ENCODE results near the gene MLH3. TPM values are rescaled to one million over a fixed set of nuclear protein-coding genes. Genes with fewer than 3 reads are reported as not detected.
"Not testable (repeated sequence)": the region's sequence is repeated elsewhere in the genome, so short reads cannot be mapped to it uniquely, and the experiment has no call there.

MLH3 gene
- total RNA-seq, 1 donor from 2014 or later: 17.2 TPM

DNA sequence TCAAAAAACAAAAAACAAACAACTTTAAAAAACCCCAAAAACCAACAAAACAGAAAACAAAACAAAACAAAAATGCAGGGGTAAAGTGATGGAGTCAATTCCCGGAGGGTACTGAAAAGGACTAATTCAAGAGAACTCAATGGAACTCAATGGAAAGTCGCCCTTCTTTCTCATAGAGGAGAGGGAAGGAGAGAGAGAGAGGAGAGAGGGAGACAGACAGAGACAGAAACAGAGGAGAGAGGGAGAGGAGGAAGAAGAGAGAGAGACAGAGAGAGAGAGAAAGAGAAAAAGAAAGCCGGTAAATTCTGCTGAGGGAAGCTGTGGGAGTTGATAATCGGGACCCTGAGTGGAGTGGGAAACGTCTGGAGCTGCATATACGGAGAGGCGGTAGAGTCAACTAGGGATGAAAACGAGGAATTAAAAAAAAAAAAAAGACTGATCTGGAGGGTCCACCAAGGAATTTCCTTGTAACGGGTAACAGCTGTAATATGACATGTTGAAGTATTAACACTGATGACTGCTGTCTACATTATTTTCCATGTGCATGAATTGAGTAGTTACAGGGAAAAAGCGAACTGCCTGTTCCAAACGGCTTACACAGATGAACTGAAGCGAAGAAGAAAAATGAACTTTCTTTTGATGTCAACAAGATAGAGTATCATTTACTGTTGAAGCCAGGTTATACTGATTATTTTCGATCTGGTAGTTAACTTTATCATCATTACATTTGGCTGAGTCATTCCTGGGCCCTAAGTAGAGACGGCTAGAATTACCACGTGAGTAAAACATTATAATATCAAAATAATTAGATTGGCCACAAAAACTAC is 17.2 kb upstream of the MLH3 start:
- TF ChIP-seq, protein P1, sequence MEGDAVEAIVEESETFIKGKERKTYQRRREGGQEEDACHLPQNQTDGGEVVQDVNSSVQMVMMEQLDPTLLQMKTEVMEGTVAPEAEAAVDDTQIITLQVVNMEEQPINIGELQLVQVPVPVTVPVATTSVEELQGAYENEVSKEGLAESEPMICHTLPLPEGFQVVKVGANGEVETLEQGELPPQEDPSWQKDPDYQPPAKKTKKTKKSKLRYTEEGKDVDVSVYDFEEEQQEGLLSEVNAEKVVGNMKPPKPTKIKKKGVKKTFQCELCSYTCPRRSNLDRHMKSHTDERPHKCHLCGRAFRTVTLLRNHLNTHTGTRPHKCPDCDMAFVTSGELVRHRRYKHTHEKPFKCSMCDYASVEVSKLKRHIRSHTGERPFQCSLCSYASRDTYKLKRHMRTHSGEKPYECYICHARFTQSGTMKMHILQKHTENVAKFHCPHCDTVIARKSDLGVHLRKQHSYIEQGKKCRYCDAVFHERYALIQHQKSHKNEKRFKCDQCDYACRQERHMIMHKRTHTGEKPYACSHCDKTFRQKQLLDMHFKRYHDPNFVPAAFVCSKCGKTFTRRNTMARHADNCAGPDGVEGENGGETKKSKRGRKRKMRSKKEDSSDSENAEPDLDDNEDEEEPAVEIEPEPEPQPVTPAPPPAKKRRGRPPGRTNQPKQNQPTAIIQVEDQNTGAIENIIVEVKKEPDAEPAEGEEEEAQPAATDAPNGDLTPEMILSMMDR (IDR thresholded peaks at IDR 0.05; ENCODE audit: unreplicated experiment): no peak
- Mint-ChIP-seq H3K4me3 (ENCODE audit: unreplicated experiment) (no peak overlapping the region), H3K27ac (ENCODE audit: unreplicated experiment) (no peak overlapping the region), H3K36me3 (ENCODE audit: low read depth, unreplicated experiment) (no peaks in the 10 kb centered on the region), H3K4me1 (ENCODE audit: unreplicated experiment) (peaks cover 8% of the 10 kb centered on the region), H3K27me3 (ENCODE audit: unreplicated experiment) (peaks cover 4% of the 10 kb centered on the region), H3K9me3 (ENCODE audit: unreplicated experiment) (no peaks in the 10 kb centered on the region)
- no peak for DNase-seq (ENCODE audit: low spot score)

DNA sequence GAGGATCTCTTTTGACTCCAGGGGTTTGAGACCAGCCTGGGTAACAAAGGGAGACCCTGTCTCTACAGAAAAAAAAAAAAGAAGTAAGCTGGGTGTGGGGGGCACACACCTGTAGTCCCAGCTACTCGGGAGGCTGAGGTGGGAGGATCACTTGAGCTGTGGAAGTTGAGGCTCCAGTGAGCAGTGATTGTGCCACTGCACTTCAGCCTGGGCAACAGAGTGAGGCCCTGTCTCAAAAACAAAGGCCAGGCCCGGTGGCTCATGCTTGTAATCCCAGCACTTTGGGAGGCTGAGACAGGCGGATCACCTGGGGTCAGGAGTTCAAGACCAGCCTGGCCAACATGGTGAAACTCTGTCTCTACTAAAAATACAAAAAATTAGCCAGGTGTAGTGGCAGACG is 16.5 kb upstream of the MLH3 start:
- not testable (repeated sequence) for H3K27ac Mint-ChIP-seq (ENCODE audit: unreplicated experiment); H3K36me3 Mint-ChIP-seq (ENCODE audit: low read depth, unreplicated experiment); H3K4me3 Mint-ChIP-seq (ENCODE audit: unreplicated experiment); DNase-seq (ENCODE audit: low spot score); H3K9me3 Mint-ChIP-seq (ENCODE audit: unreplicated experiment); H3K27me3 Mint-ChIP-seq (ENCODE audit: unreplicated experiment)
- peaks cover 12% of the 10 kb centered on the region for H3K4me1 Mint-ChIP-seq (ENCODE audit: unreplicated experiment)

DNA sequence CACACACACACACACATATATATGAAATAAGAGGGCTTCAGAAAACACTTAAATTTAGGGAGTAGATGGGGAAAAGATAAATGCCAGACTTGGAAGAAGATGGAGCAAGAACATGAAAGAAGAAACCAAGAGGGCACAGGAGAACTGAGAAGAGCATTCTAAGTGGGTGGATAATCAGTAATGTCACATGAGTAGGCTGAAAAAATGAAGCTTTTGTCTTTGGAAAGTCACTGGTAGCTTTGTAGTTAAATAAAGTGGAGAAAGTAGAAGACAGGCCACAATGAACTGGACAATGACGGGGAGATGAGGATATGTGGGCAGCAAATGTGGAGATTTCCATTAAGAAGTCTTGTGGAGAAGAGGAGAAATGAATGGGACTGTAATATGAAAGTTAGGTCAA is 15.9 kb upstream of the MLH3 start:
- DNase-seq (ENCODE audit: low spot score): no peak
- TF ChIP-seq, protein P1 (IDR thresholded peaks at IDR 0.05; ENCODE audit: unreplicated experiment): no peak

DNA sequence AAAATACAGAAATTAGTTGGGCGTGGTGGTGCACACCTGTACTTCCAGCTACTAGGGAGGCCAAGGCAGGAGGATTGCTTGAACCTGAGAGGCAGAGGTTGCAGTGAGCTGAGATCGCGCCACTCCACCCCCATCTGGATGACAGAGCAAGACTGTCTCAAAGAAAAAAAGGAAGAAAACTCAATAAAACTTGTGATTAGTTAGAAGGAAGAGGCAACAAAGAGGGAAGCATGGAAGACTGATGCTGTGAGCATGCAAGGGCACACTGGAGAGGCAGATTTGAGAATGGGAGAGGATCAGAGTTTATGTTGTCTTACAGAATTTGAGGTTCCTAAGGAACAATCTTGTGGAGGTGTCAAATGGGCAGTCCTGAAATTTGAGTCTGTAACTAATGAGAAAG is 15.4 kb upstream of the MLH3 start:
- no peak overlapping the region for H3K4me3 Mint-ChIP-seq (ENCODE audit: unreplicated experiment)
- DNase-seq (ENCODE audit: low spot score): no peak
- TF ChIP-seq, protein P1 (IDR thresholded peaks at IDR 0.05; ENCODE audit: unreplicated experiment): no peak
- no peaks in the 10 kb centered on the region for H3K36me3 Mint-ChIP-seq (ENCODE audit: low read depth, unreplicated experiment)
- H3K27me3 Mint-ChIP-seq (ENCODE audit: unreplicated experiment): peaks cover 4% of the 10 kb centered on the region
- no peak overlapping the region for H3K27ac Mint-ChIP-seq (ENCODE audit: unreplicated experiment)
- H3K4me1 Mint-ChIP-seq (ENCODE audit: unreplicated experiment): peaks cover 12% of the 10 kb centered on the region
- no peaks in the 10 kb centered on the region for H3K9me3 Mint-ChIP-seq (ENCODE audit: unreplicated experiment)

More for the DNA sequence above, 15.9 kb upstream of the MLH3 start:
- Mint-ChIP-seq H3K36me3 (ENCODE audit: low read depth, unreplicated experiment) (no peaks in the 10 kb centered on the region), H3K9me3 (ENCODE audit: unreplicated experiment) (no peaks in the 10 kb centered on the region), H3K27ac (ENCODE audit: unreplicated experiment) (no peak overlapping the region), H3K27me3 (ENCODE audit: unreplicated experiment) (peaks cover 4% of the 10 kb centered on the region), H3K4me1 (ENCODE audit: unreplicated experiment) (peaks cover 12% of the 10 kb centered on the region), H3K4me3 (ENCODE audit: unreplicated experiment) (no peak overlapping the region)

DNA sequence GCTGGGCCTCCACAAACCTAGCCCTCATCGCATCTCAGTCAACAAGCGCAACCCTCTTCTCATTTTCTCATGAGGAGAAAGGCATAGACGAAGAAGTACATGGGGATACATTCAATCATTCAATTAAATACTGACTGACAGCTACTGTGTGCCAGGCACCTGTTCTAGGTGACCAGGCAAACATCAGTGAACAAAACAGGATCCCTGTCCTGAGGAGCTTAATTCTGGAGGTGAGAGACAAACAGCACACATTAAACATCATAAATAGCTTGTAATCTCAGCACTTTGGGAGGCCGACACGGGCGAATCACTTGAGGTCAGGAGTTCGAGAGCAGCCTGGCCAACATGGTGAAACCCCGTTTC is 12.9 kb upstream of the MLH3 start:
- TF ChIP-seq, protein P1 (IDR thresholded peaks at IDR 0.05; ENCODE audit: unreplicated experiment): no peak
- H3K36me3 Mint-ChIP-seq (ENCODE audit: low read depth, unreplicated experiment): no peaks in the 10 kb centered on the region
- H3K27me3 Mint-ChIP-seq (ENCODE audit: unreplicated experiment): no peaks in the 10 kb centered on the region
- peaks cover 10% of the 10 kb centered on the region for H3K4me1 Mint-ChIP-seq (ENCODE audit: unreplicated experiment)
- no peak for DNase-seq (ENCODE audit: low spot score)
- H3K9me3 Mint-ChIP-seq (ENCODE audit: unreplicated experiment): no peaks in the 10 kb centered on the region
- H3K27ac Mint-ChIP-seq (ENCODE audit: unreplicated experiment): no peak overlapping the region
- H3K4me3 Mint-ChIP-seq (ENCODE audit: unreplicated experiment): peak overlapping the region; percentile 98
